Right atrium auricular region (tissue), 2 donors: ENCODE results near the gene H2BW1. TPM values are rescaled to one million over a fixed set of nuclear protein-coding genes. Genes with fewer than 3 reads are reported as not detected.
"Not testable (repeated sequence)": the region's sequence is repeated elsewhere in the genome, so short reads cannot be mapped to it uniquely, and the experiment has no call there.

Experiments used
- DNase-seq: peaks from one replicate; pipeline ENCODE4 v3.0.0-alpha.2; 2019; ENCODE audit warnings: low spot score
- H3K27ac ChIP-seq, 2 donors: fragments of 200-600 bp; sonication (generic); 1 replicate in 1 of 2; 2 replicates in 1 of 2; pipeline ENCODE4 v1.5.1; 2016 to 2019
- H3K27me3 ChIP-seq, 2 donors: fragments of 200-600 bp; sonication (generic); one replicate each; pipeline versions ENCODE4 v1.5.1 to v1.6.0; 2017 to 2019
- H3K36me3 ChIP-seq: fragments of 200-600 bp; sonication (generic); one replicate; pipeline ENCODE4 v1.5.1; 2016
- H3K4me1 ChIP-seq, 2 donors: fragments of 200-600 bp; sonication (generic); one replicate each; pipeline versions ENCODE4 v1.5.1 to v1.6.0; 2017 to 2019
- H3K4me3 ChIP-seq, 2 donors: fragments of 200-600 bp; sonication (generic); 1 replicate in 1 of 2; 2 replicates in 1 of 2; pipeline ENCODE4 v1.5.1; 2017 to 2019; ENCODE audit warnings: mild to moderate bottlenecking in 1 of 2, moderate library complexity in 1 of 2
- H3K9me3 ChIP-seq, 2 donors: fragments of 200-600 bp; sonication (generic); one replicate each; pipeline ENCODE4 v1.5.1; 2019
- CTCF ChIP-seq, 2 donors: fragments of 200-600 bp; sonication (generic); IDR thresholded peaks; one replicate each; pipeline ENCODE4 v1.5.1; 2019; ENCODE audit warnings: antibody characterized with exemption in 2 of 2
- total RNA-seq, 2 donors: library from RNA; depleted of rRNA; stranded (reverse); fragments of >200 nt; gene quantifications; one replicate each; pipeline ENCODE4 v1.1.0, GENCODE V29; 2016

The H2BW1 gene
- not detected for total RNA-seq

- peaks cover 0 to 14% of the 10 kb centered on the region in 2 donors for H3K9me3 ChIP-seq
- no peaks in the 10 kb centered on the region for H3K36me3 ChIP-seq
- no peaks in the 10 kb centered on the region for H3K4me1 ChIP-seq
- no peaks in the 10 kb centered on the region for H3K27me3 ChIP-seq
- DNase-seq, result no peak
- no peak within 1 kb of the TSS for H3K27ac ChIP-seq
- no peak for TF ChIP-seq CTCF (IDR thresholded peaks at IDR 0.05)
- no peak within 1 kb of the TSS for H3K4me3 ChIP-seq
Measured at GRCh38 chrX:104013606-104014005, at the start of gene H2BW1. H2BW1 (minus strand) TSS chrX:104013708; CDS start chrX:104013576, 132 bp downstream.

DNA sequence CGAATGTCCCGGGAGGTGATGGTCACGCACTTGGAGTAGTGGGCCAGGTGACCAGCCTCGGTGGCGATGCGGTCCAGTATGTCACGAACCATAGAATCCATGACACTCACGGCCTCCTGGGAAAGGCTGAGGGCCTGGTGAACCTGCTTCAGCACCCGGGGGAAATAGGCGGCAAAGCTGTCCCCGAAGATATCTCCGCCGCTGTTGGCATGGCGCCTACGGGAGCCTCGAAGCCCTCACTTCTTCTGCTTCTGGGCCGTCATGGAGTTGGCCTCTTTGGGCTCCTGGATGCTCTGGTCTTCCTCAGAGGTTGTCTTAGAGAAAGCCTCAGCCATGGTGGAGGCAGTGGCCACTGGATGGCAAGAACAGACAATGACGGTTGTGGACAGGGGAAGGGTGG is 49.1 kb upstream of the H2BW1 start:
- H3K27ac ChIP-seq, H3K4me3 ChIP-seq, H3K9me3 ChIP-seq, H3K4me1 ChIP-seq, H3K27me3 ChIP-seq, DNase-seq, H3K36me3 ChIP-seq: not testable (repeated sequence)

GRCh38 chrX:104054956-104055355 is 41.4 kb upstream of the H2BW1 start:
- not testable (repeated sequence) for DNase-seq, H3K27me3 ChIP-seq

GRCh38 chrX:104047171-104047570 is 33.7 kb upstream of the H2BW1 start:
- no peak for TF ChIP-seq CTCF (IDR thresholded peaks at IDR 0.05)
- DNase-seq, result no peak
- Histone ChIP-seq H3K27me3 (no peaks in the 10 kb centered on the region), H3K4me1 (no peaks in the 10 kb centered on the region), H3K27ac (no peak overlapping the region), H3K9me3 (no peaks in the 10 kb centered on the region), H3K36me3 (no peaks in the 10 kb centered on the region), H3K4me3 (no peak overlapping the region)

More at GRCh38 chrX:104054956-104055355, 41.4 kb upstream of the H2BW1 start:
- H3K27ac ChIP-seq, H3K36me3 ChIP-seq, H3K9me3 ChIP-seq, H3K4me1 ChIP-seq, H3K4me3 ChIP-seq: not testable (repeated sequence)

- TF ChIP-seq CTCF (IDR thresholded peaks at IDR 0.05), result no peak
- Histone ChIP-seq H3K9me3 (no peaks in the 10 kb centered on the region), H3K36me3 (no peaks in the 10 kb centered on the region), H3K27ac (no peak overlapping the region), H3K27me3 (no peaks in the 10 kb centered on the region), H3K4me1 (no peaks in the 10 kb centered on the region), H3K4me3 (no peak overlapping the region)
- DNase-seq, result no peak
Measured at GRCh38 chrX:104045642-104046041, 32.1 kb upstream of the H2BW1 start.

GRCh38 chrX:104041003-104041402 is 27.5 kb upstream of the H2BW1 start:
- no peak for DNase-seq
- Histone ChIP-seq H3K36me3 (no peaks in the 10 kb centered on the region), H3K9me3 (no peaks in the 10 kb centered on the region), H3K27ac (no peak overlapping the region), H3K27me3 (no peaks in the 10 kb centered on the region), H3K4me1 (no peaks in the 10 kb centered on the region), H3K4me3 (no peak overlapping the region)
- no peak for TF ChIP-seq CTCF (IDR thresholded peaks at IDR 0.05)

GRCh38 chrX:104039689-104040505 is 26.4 kb upstream of the H2BW1 start, which contains the start of gene H2BW2:
H2BW2 (plus strand) TSS chrX:104039956; CDS start chrX:104039995, 39 bp downstream.
- TF ChIP-seq CTCF (IDR thresholded peaks at IDR 0.05), result no peak
- no peak for DNase-seq
- H3K9me3 ChIP-seq, result no peaks in the 10 kb centered on the region
- no peaks in the 10 kb centered on the region for H3K36me3 ChIP-seq
- no peak within 1 kb of the TSS for H3K4me3 ChIP-seq
- H3K27me3 ChIP-seq, result no peaks in the 10 kb centered on the region
- no peaks in the 10 kb centered on the region for H3K4me1 ChIP-seq
- no peak within 1 kb of the TSS for H3K27ac ChIP-seq
